ENCODE data around the gene BRAT1.
"Not testable (repeated sequence)": the region's sequence is repeated elsewhere in the genome, so short reads cannot be mapped to it uniquely, and the experiment has no call there.

BRAT1 gene

GRCh38 chr7:2535872-2536627 is 19.3 kb downstream of the BRAT1 start:
- not testable (repeated sequence) for DNase-seq (ENCODE audit: low read depth)

DNA sequence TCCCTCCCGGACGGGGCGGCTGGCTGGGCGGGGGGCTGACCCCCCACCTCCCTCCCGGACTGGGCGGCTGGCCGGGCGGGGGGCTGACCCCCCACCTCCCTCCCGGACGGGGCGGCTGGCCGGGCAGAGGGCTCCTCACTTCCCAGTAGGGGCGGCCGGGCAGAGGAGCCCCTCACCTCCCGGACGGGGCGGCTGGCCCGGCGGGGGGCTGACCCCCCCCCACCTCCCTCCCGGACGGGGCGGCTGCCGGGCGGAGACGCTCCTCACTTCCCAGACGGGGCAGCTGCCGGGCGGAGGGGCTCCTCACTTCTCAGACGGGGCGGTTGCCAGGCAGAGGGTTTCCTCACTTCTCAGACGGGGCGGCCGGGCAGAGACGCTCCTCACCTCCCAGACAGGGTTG is 21.1 kb downstream of the BRAT1 start:
- not testable (repeated sequence) for DNase-seq (ENCODE audit: low read depth)

DNA sequence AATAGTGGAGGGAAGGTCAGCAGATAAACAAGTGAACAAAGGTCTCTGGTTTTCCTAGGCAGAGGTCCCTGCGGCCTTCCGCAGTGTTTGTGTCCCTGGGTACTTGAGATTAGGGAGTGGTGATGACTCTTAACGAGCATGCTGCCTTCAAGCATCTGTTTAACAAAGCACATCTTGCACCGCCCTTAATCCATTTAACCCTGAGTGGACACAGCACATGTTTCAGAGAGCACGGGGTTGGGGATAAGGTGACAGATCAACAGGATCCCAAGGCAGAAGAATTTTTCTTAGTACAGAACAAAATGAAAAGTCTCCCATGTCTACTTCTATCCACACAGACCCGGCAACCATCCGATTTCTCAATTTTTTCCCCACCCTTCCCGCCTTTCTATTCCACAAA is 21.8 kb downstream of the BRAT1 start:
- not testable (repeated sequence) for DNase-seq (ENCODE audit: low read depth)

DNA sequence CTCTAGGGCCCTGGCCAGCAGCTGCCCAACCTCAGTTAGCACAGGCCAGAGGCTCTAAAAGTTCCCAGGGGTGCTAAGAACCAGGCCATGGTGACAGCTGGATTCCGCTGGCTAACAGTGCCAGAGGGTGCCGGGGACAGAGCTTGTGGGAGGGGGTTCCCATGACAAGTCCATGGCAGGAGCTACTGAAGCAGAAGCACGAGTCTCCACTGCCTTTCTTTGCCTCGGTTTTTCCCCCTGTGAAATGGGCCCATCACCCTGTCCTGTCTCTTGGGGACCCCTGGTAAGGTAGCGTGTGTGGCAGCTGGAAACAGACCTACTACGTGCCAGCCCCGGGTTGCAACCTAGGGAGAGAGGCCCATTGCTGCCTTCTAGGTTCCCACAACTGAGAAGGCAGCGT is 22.5 kb downstream of the BRAT1 start:
- not testable (repeated sequence) for DNase-seq (ENCODE audit: low read depth)

GRCh38 chr7:2532199-2532772 is 23.0 kb downstream of the BRAT1 start:
- not testable (repeated sequence) for DNase-seq (ENCODE audit: low read depth)

DNA sequence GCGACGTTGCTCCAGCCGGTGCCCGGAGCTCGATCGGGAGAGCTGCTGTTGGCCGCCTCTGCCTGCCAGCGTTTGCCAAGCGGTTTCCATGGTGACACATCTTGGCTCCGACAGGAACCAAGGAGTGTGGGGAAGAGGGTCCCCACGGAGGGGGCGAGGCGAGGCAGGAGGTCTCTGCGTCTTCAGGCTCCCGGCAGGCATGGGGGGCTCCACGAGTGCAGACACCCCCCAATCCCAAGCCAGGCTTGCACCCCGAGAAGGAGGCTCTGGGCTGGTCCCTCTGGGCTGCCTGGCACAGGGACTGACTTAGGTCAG is 23.6 kb downstream of the BRAT1 start:
- DNase-seq (ENCODE audit: low read depth), result not testable (repeated sequence)

GRCh38 chr7:2530994-2531795 is 24.1 kb downstream of the BRAT1 start:
- DNase-seq (ENCODE audit: low read depth), result not testable (repeated sequence)

DNA sequence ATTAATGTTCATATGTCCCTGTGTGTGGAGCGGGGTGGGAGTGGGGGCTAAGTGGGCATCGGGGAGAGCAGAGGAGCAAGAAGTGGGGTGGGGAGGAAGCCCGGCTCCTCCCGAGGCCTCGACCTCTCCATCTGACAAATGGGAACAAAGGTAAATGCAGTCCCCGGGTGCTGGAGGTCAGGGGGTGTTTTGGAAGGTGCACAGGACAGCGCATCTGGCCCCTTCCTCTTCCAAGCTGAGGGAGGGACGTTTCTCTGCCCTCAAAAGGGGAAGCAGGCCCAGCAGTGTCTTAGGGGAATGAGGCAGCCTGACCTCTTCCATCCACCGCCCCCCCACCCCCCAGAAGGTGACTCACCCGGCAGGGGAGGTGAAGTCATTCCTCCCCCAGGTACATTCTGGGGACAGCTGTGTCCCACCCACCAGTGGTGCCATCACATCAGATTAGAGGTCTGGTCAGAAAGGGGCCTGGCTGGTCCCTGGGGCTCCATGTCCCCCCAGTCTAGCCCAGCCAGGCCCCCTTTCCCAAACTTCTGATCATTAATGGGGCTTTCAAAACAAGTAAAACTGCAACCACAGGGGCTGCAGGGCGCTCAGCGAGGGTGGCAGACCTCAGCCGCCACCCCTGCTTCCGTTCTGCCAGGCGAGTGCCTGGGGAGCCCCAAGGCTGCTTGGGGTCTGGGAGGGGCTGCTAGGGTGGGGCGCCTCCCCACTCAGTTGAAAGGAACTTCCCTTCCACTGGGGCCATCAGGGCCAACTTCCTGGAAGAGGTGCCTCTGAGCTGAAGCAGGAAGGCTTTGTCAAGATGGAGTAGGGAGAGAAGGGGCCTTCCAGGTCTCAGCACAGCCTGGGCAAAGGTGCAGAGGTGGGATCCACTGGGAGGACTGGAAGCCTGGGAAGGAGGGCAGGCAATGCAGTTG is 25.0 kb downstream of the BRAT1 start:
- peak; percentile 63 for DNase-seq (ENCODE audit: low read depth)

- peak; percentile 81 for DNase-seq (ENCODE audit: low read depth)
Observed at GRCh38 chr7:2529161-2530070, 25.9 kb downstream of the BRAT1 start.

DNA sequence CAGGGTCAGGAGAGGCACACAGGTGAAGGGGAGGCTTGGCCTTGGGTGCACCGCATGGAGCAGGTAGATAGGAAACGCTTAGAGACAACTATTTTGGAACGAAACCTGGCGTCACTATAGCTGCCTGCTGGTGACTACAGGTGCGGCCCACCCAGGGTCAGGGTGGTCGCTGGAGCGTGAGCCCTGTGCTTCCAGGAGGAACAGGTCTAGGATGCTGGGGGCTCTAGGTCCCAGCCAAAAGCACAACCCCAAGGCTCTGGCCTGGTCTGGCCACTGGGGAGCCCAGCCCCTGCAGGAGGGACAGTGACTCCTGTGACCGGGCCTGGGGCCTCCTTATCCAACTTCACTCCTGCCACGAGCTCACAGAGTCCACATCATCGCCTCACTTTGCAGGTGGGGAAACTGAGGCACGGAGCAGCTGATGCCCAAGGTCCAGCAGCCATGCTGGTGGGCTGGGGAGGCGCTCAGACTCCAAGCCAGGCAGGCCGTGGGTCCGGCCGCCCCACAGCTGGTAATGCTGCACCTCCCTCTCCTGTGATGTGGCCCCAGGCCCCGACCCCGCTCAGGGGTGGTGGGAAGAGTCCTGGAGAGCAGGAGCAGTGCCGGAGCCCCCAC is 26.7 kb downstream of the BRAT1 start:
- no peak for DNase-seq (ENCODE audit: low read depth)

DNA sequence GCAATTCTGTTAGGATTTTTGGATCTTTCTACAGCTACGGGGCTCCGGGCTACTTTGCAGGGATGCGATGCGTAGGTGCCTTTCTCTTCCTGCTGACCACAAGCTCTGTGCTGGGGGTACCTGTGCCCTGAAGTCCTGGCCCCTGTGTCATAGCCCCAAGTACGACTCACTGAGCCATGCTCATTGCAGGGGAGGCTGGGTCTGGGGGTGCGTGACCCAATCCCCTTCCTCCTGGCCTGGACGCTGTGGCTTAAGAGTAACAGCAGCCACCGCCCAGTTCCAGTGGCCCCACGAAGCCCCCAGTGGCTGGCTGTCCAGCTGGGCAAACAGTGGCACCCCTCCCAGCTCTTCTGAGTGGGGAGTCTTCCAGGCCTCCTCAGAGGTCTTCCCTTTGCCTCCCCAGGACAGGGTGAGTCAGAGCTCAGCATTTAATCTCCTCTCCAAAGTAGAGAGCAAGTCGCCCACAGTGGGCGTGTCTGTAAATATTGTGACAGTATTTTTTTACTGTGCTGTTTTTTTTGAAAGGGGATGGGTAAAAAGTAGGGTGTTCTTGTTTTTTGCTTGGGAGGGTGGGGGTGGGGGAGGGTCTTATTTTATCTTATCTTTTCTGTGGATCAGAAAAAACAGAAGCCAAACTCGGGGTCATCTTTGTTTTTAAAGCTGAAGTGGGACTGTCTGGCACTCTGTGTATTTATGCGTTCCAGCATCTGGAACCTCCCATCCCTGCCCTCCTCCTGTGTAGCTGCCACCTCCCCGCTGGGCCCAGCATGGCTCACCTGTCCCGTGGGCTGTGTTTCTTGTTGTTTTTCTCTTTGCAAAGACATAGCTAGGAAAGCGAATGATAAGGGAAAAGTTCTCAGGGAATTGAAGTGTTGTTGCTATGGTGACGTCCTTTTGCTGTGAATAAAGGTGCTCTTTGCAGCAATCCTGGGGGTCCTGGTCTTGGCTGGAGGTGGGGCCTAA is 27.5 kb downstream of the BRAT1 start:
- DNase-seq (ENCODE audit: low read depth), result peak; percentile 84

DNA sequence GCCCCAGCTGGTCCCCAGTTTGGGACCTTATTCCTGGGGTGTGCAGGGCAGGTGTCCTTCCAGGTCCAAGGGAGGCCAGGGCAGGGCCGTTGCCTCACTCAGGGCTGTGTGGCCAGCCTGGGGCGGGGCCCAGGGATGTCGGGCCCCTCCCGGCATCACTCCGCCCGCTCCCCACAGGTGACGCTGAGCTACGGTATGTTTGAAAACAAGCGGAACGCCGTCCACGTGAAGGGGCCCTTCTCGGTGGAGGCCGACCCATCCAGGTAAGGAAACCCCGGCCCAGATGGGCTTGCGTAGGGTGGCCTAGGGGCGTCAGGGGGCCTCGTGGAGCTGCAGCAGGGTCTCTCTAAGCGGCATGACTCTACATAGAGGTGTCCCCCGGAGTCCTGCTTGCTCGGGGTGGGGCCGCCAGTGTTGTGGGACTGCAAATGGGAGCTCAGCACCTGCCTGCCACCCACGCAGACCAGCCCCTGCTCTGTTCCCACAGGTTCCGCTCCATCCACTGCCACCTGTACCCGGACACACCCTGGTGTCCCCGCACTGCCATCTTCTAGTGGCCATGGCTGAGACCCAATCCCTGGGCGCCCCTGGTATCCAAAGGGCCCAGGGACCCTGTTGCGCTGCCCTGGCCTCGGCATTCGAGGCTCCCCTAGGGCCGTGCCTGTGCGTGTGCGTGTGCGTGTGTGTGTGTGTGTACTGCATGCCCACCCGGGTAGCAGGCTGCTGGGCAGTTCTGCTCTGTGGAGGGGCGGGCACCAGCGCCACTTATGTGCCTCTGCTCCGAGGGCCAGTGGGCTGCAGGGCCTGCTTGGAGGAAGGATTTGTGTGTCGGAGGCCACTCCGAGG is 28.4 kb downstream of the BRAT1 start:
- DNase-seq (ENCODE audit: low read depth), result no peak

DNA sequence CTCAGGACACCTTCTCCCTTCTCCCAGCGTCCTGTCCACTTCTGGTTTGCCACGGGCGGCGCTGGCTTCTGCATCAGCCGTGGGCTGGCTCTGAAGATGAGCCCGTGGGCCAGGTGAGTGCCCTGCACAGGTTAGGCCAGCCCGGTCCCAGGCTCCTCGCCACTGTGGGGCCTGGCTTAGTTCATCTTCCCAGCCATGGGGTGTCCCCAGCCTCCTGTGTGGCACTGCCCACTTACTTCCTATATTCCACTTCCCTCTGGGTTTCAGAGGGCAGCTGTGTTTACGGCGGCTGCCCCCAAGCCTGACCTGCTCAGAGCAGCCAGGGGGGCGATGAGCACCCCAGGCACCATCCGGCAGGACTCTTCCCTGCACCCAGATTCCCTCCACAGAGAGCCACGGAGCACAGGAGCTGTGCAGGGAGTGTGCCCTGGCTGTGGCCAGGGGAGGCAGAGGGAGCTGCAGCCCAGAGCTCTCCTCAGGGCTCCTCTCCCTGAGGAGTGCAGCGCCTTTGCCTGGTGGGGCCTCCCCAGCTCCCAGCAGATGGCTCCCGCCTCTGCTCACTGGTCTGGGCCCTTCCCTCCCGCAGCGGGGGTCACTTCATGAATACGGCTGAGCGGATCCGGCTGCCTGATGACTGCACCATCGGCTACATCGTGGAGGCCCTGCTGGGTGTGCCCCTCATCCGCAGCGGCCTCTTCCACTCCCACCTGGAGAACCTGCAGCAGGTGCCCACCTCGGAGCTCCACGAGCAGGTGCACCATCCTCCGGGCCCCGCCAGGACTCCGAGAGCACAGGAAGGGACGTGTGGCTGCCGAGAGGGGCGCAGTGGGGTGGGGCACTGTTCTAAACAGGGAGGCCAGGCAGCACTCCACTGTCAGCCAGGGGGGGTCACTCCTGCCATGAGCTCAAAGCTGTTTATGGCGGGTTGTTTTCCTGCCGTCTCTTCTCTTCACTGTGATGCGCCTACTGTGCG is 29.4 kb downstream of the BRAT1 start:
- no peak for DNase-seq (ENCODE audit: low read depth)

GRCh38 chr7:2524808-2525657 is 30.3 kb downstream of the BRAT1 start:
- no peak for DNase-seq (ENCODE audit: low read depth)

DNA sequence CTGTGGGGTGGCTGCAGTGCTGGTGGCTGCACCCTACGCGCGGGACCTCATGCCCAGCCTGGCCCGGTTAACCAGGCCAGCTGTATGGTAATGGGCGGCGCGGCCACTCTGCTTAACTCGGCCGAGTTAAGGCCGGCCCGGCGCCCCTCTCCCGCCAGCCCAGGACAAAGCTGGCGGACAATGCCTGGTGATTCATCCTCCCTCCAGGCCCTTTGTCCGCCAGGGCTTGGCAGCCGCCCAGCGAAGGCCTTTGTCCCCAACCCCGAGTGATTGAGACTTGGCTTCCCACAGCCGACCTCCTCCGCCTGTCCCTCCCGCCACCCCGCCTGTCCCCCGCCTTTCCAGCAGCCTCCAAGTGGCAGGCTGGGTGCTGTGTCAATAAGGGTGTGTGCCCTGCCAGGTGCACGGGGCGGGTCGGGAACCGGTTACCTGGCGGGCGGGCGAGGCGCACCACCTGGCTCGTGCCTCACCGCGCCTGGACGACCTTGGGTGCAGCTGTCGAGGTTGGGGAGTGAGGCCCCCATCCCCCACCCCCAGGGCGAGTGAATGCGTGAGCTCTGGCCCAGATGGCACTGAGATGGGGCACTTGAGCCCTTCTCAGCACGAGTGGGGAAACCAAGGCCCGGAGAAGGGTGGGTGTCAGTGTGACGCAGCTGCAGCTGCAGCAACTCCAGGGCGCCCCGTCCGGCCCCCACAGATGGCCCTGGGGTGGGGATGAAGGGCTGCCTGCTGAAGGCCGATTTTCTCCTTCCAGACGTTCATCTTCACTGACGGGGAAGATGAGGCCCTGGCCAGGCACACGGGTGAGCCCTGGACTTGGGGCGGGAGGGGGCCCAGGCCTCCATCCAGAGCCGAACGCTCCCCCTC is 31.1 kb downstream of the BRAT1 start:
- DNase-seq (ENCODE audit: low read depth), result peak; percentile 85

All from ELR (cell line).